HG03095 (cell line): ENCODE measurements around the gene FGF9.

Experiments
- ATAC-seq: cut with Tn5 transposase; IDR thresholded peaks from one replicate; pipeline ENCODE4 v1.9.1; 2021; ENCODE audit warnings: moderate library complexity; ENCODE audit not compliant: unreplicated experiment

Gene FGF9

GRCh38 chr13:21703846-21704245 is 33.0 kb downstream of the FGF9 start:
- no peak for ATAC-seq

GRCh38 chr13:21707586-21707985 is 36.7 kb downstream of the FGF9 start:
- ATAC-seq = no peak

GRCh38 chr13:21709697-21710096 is 38.8 kb downstream of the FGF9 start:
- no peak for ATAC-seq

DNA sequence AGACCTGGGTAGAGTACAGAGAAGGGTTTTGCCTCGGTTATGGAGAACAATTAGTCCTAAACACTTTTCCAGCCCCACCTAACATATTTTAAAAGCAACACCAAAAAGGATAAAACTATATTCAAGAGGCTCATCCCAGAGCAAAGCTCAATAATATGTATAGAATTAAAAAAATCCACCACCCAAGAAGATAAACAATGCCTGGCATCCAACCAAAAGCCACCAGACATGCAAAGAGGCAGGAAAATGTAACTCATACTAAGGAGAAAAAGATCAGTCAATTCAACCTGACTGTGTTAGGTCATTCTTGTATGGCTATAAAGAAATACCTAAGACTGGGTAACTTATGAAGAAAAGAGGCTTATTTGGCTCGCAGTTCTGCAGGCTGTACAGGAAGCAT is 39.3 kb downstream of the FGF9 start:
- ATAC-seq = no peak

- ATAC-seq = no peak
These were observed 46.9 kb downstream of the FGF9 start for GRCh38 chr13:21717817-21718216.

DNA sequence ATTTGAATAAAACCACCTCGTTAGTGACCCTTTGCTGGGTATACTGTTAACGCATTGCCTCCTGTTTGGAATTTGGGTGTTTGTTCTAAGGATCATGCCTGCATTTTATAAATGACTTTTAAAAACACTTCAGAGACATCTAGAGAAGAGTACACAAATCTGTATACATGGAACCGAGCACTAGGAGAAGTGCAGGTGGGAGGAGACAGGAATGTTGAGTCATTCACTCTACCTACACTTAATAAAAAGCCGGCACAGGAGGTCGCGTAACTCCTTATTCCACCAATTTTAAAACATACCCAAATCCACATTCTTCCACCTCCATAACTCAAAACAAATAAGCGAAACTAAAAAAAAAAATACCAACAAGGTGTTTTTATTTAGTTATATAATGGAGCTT is 48.6 kb downstream of the FGF9 start:
- no peak for ATAC-seq

DNA sequence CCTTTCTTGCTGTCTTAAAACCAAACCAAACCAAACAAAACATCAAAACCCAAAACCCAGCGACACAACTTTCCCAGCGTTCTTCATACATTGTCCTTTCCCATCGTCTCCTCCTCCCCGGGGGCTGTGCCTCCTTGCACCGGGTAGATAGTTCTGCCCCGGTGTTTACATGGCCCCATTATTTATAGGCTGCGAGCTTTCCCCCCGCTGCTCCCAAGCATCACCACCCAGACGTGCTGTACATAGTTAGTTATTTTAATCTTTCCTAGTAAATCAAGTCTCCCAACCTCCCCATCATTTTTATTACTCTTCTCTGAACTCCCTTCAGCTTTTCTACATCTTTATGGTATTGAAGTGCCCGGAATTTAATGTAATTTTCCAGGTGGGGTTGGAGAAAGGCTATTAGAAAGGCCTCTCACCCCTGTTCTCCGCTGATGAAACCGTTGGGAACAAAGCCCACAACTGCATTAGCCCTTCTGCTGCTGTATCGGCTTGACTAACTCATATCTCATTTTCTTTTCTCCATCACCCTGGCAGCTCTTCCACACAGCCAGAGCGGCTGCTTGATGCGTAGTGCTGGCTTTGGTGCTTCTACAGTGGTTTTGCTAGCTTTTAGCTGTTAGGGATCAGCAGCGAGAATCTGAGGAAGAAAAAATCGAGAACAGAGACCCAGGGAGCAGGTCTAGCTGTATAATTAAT is 53.1 kb downstream of the FGF9 start:
- no peak for ATAC-seq

GRCh38 chr13:21730186-21730880 is 59.5 kb downstream of the FGF9 start:
- no peak for ATAC-seq

DNA sequence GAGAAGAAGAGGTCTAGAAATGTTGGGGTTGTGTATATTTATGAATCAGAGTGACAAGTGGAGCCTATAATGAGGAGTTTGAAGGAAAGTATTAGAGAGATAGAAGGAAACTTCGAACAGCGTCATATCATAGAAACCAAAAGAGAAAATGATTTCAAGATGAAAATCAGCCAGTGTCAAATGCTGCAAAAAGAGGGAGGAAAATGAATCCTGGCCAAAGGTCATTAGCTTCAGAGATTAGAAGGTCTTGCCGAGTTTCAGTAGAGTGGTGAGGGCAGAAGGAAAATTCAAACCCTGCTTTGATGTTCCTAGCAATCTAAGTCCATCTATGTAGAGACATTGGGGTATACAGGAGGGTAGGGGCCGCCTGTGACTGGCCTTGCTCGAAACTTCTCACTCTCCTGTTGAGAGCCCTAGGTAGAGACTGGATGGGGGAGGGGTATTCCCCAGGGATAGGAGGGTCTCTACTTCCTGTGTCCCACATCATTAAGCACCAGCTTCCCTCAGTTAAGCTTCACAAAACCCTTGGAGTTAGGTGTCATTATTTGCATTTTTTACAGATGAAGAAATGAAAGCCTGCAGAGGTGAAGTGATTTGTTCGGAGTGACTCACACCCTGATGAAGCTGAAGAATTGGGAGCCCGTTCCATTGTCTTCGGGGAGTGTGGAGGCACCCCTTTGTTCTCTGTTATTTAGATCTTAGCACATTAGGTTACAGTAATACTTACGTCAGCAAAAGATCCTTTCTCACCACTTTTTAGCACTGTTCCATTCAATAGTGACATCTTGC is 62.8 kb downstream of the FGF9 start:
- ATAC-seq = no peak

- ATAC-seq = no peak
These were observed 64.1 kb downstream of the FGF9 start for GRCh38 chr13:21734961-21735360.

GRCh38 chr13:21735701-21736401 is 65.0 kb downstream of the FGF9 start:
- ATAC-seq = no peak

- no peak for ATAC-seq
These were observed 66.1 kb downstream of the FGF9 start for GRCh38 chr13:21736926-21737325.

- no peak for ATAC-seq
These were observed 67.8 kb downstream of the FGF9 start for GRCh38 chr13:21738630-21739029.

DNA sequence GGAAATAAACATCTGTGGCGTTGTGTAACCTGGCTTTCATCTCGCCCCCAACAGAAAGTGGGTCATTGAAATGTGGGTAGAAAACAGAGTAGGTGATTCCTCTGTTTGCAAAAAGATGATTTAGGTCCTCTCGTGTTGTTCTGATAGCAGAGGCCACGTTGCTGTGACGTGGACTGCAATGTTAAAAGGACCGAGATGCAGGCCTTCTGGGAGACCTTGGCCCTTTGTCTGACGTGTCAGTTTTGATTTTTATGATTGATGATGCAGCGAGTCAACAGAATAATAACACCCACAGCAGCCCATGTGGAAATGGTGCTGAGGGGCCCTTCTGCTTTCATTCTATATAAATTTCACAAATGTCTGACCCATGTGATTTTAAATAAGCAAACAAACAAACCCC is 68.9 kb downstream of the FGF9 start:
- ATAC-seq = no peak

DNA sequence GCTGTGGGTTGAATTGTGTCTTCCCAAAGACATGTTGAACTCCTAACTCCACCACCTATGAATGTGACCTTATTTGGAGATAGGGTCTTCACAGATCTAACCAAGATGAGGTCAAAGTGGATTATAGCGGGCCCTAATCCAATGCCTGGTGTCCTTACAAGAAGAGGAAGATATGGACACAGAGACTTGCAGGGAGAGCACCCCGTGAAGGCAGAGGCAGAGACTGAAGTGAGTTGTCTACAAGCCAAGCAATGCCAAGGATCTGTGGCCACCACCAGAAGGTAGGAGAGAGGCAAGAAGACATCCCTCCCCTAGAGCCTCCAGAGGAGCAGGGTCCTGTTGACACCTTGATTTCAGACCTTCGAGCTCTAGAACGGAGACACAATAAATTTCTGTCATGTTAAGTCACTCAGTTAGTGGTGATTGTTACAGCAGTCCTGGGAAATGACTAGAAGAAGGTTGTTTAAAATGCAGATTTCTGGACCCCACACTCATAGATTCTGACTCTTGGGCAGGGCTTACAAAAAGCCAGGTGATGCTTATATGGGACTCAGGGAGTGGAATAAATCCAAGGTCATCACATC is 70.6 kb downstream of the FGF9 start:
- ATAC-seq = no peak

DNA sequence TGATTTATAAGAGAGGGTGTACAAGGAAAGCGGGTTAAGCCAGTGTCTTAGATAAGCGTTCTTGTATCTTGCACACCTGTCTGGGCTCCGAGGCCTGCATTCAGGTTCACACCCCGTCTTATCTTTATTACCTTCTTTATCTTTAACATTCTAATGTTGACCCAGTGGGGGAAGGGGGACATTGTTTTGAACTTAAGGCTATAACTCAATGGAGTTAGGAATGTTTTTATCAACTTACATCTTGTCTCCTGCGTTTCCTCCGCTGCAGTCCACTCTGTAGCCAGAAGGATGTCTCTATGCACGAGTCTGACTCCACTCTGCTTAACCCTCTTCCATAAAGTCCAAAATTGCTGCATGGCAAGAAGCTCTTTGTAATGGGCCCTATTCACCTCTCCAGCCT is 71.2 kb downstream of the FGF9 start:
- ATAC-seq = no peak

GRCh38 chr13:21744149-21744548 is 73.3 kb downstream of the FGF9 start:
- no peak for ATAC-seq

- no peak for ATAC-seq
These were observed 74.4 kb downstream of the FGF9 start for GRCh38 chr13:21745307-21745706.

DNA sequence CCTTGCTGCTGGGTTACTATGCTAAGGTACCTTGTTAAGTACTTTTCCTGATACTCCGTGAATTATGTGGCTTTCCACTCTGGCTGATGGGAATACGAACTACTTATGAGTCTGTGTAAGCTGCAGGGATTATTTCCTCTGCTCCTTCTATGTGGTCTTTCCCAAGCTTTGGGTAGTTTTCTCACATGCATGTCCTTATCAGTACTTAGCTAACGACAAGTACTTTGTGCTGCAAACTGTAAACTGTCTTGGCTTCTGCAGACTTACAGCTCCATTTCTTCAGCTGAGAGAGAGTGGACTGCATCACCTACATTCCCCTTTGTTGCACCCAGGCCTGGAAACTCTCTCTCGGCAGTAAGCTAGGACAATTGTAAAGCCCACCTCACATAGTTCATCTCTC is 76.6 kb downstream of the FGF9 start:
- no peak for ATAC-seq

DNA sequence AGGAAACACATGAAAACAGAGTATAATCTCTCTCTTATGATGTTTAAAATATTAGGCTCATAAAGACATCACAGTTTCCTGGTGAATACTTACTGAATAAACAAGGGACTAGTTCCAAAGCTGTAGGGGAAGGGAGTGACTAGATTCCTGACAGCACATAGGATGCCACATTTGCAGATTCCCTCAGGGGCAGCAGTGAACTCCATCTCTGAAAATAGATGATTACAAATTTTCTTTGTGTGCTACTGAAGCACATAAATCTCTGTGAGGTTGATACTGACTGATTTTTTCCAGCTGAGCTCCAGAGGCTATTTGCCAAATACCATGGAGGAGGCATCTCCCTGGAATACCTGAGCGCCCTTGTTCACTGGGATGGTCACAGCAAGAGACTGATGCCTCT is 77.3 kb downstream of the FGF9 start:
- no peak for ATAC-seq

- no peak for ATAC-seq
These were observed 78.5 kb downstream of the FGF9 start for GRCh38 chr13:21749410-21749809.
